GM06990 (cell line): ENCODE data around the gene CYP11A1.
"Not testable (repeated sequence)": the region's sequence is repeated elsewhere in the genome, so short reads cannot be mapped to it uniquely, and the experiment has no call there.

Source experiments
- DNase-seq: peaks from one replicate; pipeline ENCODE4 v3.0.0-alpha.2; 2011; ENCODE audit not compliant: insufficient read length; ENCODE audit errors: extremely low read depth
- H3K27me3 ChIP-seq: replicated peaks from 2 replicates; pipeline ENCODE4 v1.6.0; 2011; ENCODE audit warnings: low read length; ENCODE audit not compliant: control insufficient read depth, insufficient read depth
- H3K36me3 ChIP-seq: 2 replicates; pipeline ENCODE4 v1.5.1; 2011; ENCODE audit warnings: low read length; ENCODE audit not compliant: control insufficient read depth, insufficient read depth
- H3K4me3 ChIP-seq: replicated peaks from 2 replicates; pipeline ENCODE4 v1.5.1; 2011; ENCODE audit warnings: low read depth, mild to moderate bottlenecking, control low read depth, low read length
- CTCF ChIP-seq: IDR thresholded peaks from 2 replicates; pipeline ENCODE4 v1.5.1; 2011; ENCODE audit warnings: low read length, control low read depth, mild to moderate bottlenecking, inconsistent platforms; ENCODE audit not compliant: insufficient read depth, poor library complexity, severe bottlenecking

Gene CYP11A1

DNA sequence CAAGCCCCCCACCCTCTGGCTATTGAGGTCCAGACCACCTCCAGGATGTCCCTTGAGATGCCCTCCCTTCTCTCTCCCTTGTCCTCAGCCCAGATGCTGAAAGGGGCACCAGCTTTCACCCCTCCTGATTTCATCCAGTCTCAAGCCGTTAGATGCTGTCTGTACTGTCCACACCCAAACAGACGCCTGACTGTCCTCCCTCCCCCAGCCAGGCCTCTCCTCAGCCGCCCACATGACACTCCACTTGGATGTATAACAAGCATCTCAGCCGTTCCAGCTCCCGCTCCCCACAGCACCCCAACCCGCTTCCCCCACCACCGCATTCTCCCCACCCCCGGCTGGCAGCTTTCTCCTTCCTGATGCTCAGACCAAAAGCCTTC, 25.0 kb upstream of the CYP11A1 start:
- TF ChIP-seq CTCF, result no peak
- peak; percentile 22 for DNase-seq
- H3K27me3 ChIP-seq, result no peaks in the 10 kb centered on the region
- 0 out of 2 replicates have a peak, but pooled peaks cover 1% of the 10 kb centered on the region for H3K36me3 ChIP-seq
- no peak overlapping the region for H3K4me3 ChIP-seq

DNA sequence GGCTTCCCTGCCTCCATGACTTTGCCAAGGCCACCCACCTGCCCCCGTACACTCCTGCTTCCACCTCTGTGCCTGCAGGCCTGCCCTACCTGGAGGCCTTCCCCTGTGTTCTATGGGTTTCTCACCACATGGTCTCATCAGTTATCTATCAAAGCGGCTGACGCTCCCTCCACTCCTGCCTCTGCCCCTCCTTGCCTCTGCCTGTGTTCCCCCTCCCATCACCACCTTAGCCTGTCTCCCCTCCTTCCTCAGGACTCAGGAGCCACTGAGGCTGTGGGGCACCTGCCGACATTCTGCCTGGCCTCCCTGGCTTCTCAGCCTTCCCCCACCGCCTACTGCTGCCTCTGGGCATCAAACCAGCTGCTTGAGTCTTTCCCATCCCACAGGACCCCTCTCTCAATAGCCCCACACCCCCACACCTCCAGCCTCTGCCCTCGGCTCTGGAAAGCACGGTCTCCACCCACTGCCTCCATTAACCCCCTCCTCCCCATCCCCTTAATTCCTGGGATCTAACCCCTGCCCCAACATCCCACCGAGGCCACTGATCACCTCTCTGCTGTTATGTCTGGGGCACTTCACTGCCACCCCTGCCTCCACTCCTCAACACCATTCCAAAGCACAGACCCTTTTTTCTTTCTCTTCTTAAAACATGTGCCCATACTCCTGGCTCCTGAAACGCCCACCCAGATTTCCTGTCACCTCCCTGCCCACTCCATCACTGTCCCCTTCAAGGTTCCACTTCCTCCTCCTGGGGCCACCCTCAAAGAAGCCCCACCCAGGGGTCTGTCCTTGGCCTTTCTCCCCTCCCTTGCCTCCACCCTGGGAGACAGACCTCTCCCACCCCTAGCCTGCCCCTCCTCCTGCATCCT, 24.4 kb upstream of the CYP11A1 start:
- Histone ChIP-seq H3K4me3 (no peak overlapping the region), H3K27me3 (no peaks in the 10 kb centered on the region), H3K36me3 (0 out of 2 replicates have a peak, but pooled peaks cover 1% of the 10 kb centered on the region)
- no peak for DNase-seq
- no peak for TF ChIP-seq CTCF

DNA sequence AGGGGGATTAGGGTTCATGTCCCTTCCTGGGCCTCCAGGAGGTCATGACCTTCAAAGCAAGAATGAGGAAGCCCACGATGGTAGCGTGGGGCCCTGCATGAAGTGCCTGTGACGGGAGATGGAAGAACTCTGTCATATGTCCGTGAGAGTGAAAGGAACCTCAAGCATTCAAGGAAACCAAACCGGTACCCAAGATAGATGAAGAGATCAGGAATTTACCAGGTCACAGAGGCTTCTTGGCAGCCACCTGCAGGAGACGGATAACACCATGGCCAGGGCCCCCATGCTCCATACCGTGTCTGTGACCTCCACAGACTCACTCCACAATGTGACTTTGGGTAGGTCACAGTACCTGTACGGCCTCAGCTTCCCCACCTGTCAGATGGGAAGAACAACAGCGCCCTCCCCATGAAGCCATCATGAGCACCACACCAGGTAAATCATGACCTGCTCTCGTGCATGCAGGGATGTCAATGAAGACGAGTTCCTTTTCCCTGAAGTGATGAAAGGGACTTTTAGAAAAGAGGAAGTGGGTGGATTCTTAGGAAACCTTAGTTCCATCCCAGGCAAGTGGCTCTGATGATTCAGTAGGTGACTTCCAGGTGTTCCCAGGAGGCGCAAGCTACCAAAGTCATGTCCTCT, 23.3 kb upstream of the CYP11A1 start:
- 0 out of 2 replicates have a peak, but pooled peaks cover 1% of the 10 kb centered on the region for H3K36me3 ChIP-seq
- H3K27me3 ChIP-seq, result no peaks in the 10 kb centered on the region
- DNase-seq, result no peak
- no peak overlapping the region for H3K4me3 ChIP-seq
- TF ChIP-seq CTCF, result no peak

DNA sequence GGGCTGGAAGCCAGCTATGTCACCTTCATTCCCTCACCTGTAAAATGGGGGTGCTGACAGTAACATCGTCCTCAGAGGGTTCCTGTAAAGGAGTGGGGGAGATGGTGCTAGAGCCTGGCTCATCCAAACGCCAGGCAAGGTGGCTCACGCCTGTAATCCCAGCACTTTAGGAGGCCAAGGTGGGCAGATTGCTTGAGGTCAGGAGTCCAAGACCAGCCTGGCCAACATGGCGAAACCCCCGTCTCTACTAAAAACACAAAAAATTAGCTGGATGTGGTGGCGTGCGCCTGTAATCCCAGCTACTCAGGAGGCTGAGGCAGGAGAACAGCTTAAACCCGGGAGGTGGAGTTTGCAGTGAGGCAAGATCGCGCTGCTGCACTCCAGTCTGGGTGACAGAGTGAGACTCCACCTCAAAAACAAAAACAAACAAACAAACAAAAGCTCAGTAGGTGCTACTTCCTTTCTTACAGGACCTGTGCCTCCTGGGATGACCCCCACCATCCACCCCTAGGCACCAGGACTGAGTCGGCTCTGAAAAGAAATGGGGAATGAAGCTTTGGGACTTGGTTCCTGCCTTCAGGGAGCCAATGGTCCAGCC, 22.7 kb upstream of the CYP11A1 start:
- H3K36me3 ChIP-seq, H3K4me3 ChIP-seq, DNase-seq, H3K27me3 ChIP-seq: not testable (repeated sequence)

DNA sequence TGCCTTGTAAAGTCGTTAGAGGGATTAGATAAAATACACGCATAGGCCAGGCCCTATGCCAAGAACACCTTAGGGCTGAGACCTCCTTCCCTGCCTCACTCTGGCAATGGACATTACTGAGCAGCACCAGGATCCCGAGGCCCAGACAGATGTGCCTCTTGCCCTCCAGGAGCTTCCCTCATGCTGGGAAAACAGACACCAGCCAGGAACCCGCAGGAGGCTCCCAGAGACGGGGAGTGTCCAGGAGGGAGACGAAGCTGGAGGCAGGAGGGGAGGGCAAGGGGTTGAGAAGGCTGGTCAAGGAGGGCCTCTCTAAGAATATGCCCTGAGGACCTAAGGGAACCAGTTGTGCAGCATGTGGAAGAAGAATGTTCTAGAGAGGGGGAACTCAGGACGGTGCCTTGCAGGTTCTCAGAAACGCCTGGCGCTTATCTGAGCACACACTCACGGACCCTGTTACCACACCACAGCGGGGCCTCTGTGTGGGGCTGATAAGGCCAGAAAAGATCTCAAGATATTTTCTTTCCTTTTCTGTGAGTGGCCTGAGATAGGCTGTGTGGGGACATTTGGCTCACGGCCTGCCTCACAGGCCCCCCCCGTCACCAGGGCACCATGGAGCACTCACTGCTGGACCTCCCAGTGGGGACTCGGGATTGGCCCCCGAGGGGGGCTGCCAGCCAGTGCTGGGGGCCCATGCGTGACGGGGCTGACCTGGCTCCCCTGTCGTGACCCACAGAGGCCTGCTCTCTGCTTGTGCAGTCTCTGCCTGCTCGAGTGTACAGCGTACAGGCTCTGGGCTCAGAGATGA, 22.0 kb upstream of the CYP11A1 start:
- H3K36me3 ChIP-seq, result 0 out of 2 replicates have a peak, but pooled peaks cover 1% of the 10 kb centered on the region
- no peak overlapping the region for H3K4me3 ChIP-seq
- no peak for TF ChIP-seq CTCF
- no peak for DNase-seq
- no peaks in the 10 kb centered on the region for H3K27me3 ChIP-seq
